HCT116 (cell line): ENCODE results near the gene MID1. TPM values are rescaled to one million over a fixed set of nuclear protein-coding genes. Genes with fewer than 3 reads are reported as not detected.

Experiments used
- ATAC-seq: fragments of 200-7000 bp; cut with Tn5 transposase; 2 replicates; pipeline ENCODE4 v1.9.1; 2020; ENCODE audit warnings: mild to moderate bottlenecking, moderate library complexity
- BruUV-seq: library from RNA; stranded (reverse); fragments of 400-500 nt; replicated peaks from 2 replicates; lab custom pipeline; 2021; lab: Mats Ljungman, UMichigan
- CTCF ChIA-PET: fragments of 300-600 bp; sonication (Branson Sonifier 250); formaldehyde crosslinking; loops from one replicate; lab custom pipeline; 2021; ENCODE audit warnings: antibody characterized with exemption; lab: Charles Lee
- POLR2A ChIA-PET: fragments of 300-600, 350-600 bp; sonication (Branson Sonifier 250); formaldehyde crosslinking; loops from one replicate; lab custom pipeline; 2021; ENCODE audit warnings: antibody characterized with exemption; lab: Charles Lee
- RAD21 ChIA-PET, 2 experiments: fragments of 300-600 bp; sonication (Branson Sonifier 250); formaldehyde crosslinking; loops; one replicate each; lab custom pipeline; 2023; ENCODE audit warnings: low total read pairs in 2 of 2; ENCODE audit not compliant: uncharacterized antibody in 2 of 2, unreplicated experiment in 2 of 2, low non-redundant PET in 1 of 2; lab: Charles Lee
- DNase-seq: peaks from one replicate; pipeline ENCODE4 v3.0.0-alpha.2; 2010; ENCODE audit warnings: low read depth, low spot score
- H2AFZ ChIP-seq: fragments of 200-600 bp; shearing (Covaris generic), sonication (generic); 2 replicates; pipeline ENCODE4 v1.6.1; 2017; ENCODE audit warnings: low read depth, mixed run types, mixed read lengths, antibody characterized with exemption, low read length; ENCODE audit not compliant: poor library complexity, severe bottlenecking
- H3K27ac ChIP-seq: 2 replicates; pipeline ENCODE4 v1.5.1; 2012; ENCODE audit warnings: low read depth, low read length
- H3K27me3 ChIP-seq: fragments of 200-600 bp; sonication (generic); 2 replicates; pipeline ENCODE4 v1.6.1; 2016; ENCODE audit warnings: mixed run types, low read length, mixed read lengths; ENCODE audit not compliant: insufficient read depth
- H3K36me3 ChIP-seq, 2 experiments: fragments of 200-500 bp in 1 of 2; fragments of 200-600 bp in 1 of 2; sonication (Bioruptor generic) in 1 of 2; sonication (generic) in 1 of 2; 2 replicates each; pipeline versions ENCODE4 v1.5.1 to v1.6.1; 2014 to 2016; ENCODE audit warnings: low read length in 2 of 2, inconsistent platforms in 1 of 2, mixed read lengths in 1 of 2, mixed run types in 1 of 2; ENCODE audit not compliant: insufficient read depth in 2 of 2, control insufficient read depth in 1 of 2
- H3K4me1 ChIP-seq, 2 experiments: fragments of 200-600 bp in 1 of 2; sonication (generic) in 1 of 2; 2 replicates each; pipeline versions ENCODE4 v1.5.1 to v1.6.1; 2012 to 2017; ENCODE audit warnings: low read length in 2 of 2, inconsistent platforms in 1 of 2, mild to moderate bottlenecking in 1 of 2, mixed read lengths in 1 of 2, mixed run types in 1 of 2, moderate library complexity in 1 of 2; ENCODE audit not compliant: insufficient read depth in 2 of 2, control insufficient read depth in 1 of 2
- H3K4me2 ChIP-seq: fragments of 200-600 bp; sonication (generic); 2 replicates; pipeline ENCODE4 v1.6.1; 2017; ENCODE audit warnings: mixed run types, low read length, mixed read lengths
- H3K4me3 ChIP-seq, 2 experiments: fragments of 200-600 bp in 1 of 2; sonication (generic) in 1 of 2; replicated peaks in 1 of 2; 2 replicates each; pipeline ENCODE4 v1.5.1; 2011 to 2016; ENCODE audit warnings: low read length in 2 of 2, control low read depth in 1 of 2, low read depth in 1 of 2, mild to moderate bottlenecking in 1 of 2, mixed read lengths in 1 of 2, mixed run types in 1 of 2
- H3K79me2 ChIP-seq: fragments of 200-600 bp; sonication (generic); 2 replicates; pipeline ENCODE4 v1.6.1; 2017; ENCODE audit warnings: mild to moderate bottlenecking, mixed run types, low read length, moderate library complexity, mixed read lengths; ENCODE audit not compliant: insufficient read depth
- H3K9ac ChIP-seq: fragments of 200-600 bp; sonication (generic); 2 replicates; pipeline ENCODE4 v1.6.1; 2016; ENCODE audit warnings: low read length, mixed read lengths
- H3K9me2 ChIP-seq: fragments of 200-600 bp; sonication (generic), shearing (Covaris generic); 2 replicates; pipeline ENCODE4 v1.6.1; 2017; ENCODE audit warnings: mixed run types, mild to moderate bottlenecking, moderate library complexity; ENCODE audit not compliant: insufficient read depth
- H3K9me3 ChIP-seq, 2 experiments: fragments of 200-500 bp in 1 of 2; fragments of 200-600 bp in 1 of 2; sonication (Bioruptor generic) in 1 of 2; sonication (generic) in 1 of 2; 2 replicates each; pipeline ENCODE4 v1.6.1; 2014 to 2017; ENCODE audit warnings: low read length in 2 of 2, mixed read lengths in 2 of 2, inconsistent platforms in 1 of 2, low read depth in 1 of 2, mild to moderate bottlenecking in 1 of 2, mixed run types in 1 of 2, moderate library complexity in 1 of 2; ENCODE audit not compliant: control insufficient read depth in 1 of 2, insufficient read depth in 1 of 2
- H4K20me1 ChIP-seq: fragments of 200-600 bp; sonication (generic), shearing (Covaris generic); 2 replicates; pipeline ENCODE4 v1.6.1; 2017; ENCODE audit warnings: mixed run types, mild to moderate bottlenecking, moderate library complexity; ENCODE audit not compliant: insufficient read depth
- CBX3 ChIP-seq: IDR thresholded peaks from 2 replicates; pipeline ENCODE4 v1.6.1; 2012; ENCODE audit warnings: low read depth
- CTCF ChIP-seq, 3 experiments: fragments of 200-600 bp in 1 of 3; sonication (generic) in 1 of 3; IDR thresholded peaks in 2 of 3; conservative IDR thresholded peaks in 1 of 3; 2 replicates each; pipeline ENCODE4 v1.5.1; 2012 to 2017; ENCODE audit warnings: low read depth in 2 of 3, low read length in 2 of 3, antibody characterized with exemption in 1 of 3, borderline replicate concordance in 1 of 3, control low read depth in 1 of 3, mild to moderate bottlenecking in 1 of 3, mixed read lengths in 1 of 3, mixed run types in 1 of 3, moderate library complexity in 1 of 3; ENCODE audit not compliant: insufficient read depth in 1 of 3
- EGR1 ChIP-seq: IDR thresholded peaks from 2 replicates; pipeline ENCODE4 v1.6.1; 2012; ENCODE audit warnings: low read depth
- EZH2 ChIP-seq: fragments of 200-600 bp; sonication (generic); IDR thresholded peaks from 2 replicates; pipeline ENCODE4 v1.6.1; 2017; ENCODE audit warnings: antibody characterized with exemption, mixed run types
- EZH2phosphoT487 ChIP-seq: fragments of 200-600 bp; IDR thresholded peaks from 2 replicates; pipeline ENCODE4 v1.6.1; 2018; ENCODE audit warnings: antibody characterized with exemption, borderline replicate concordance
- FOSL1 ChIP-seq: IDR thresholded peaks from 2 replicates; pipeline ENCODE4 v1.6.1; 2012; ENCODE audit warnings: low read depth
- JUND ChIP-seq: IDR thresholded peaks from 2 replicates; pipeline ENCODE4 v1.6.1; 2012
- MAX ChIP-seq: IDR thresholded peaks from 2 replicates; pipeline ENCODE4 v1.6.1; 2012
- POLR2A ChIP-seq: IDR thresholded peaks from 2 replicates; pipeline ENCODE4 v1.7.0; 2011; ENCODE audit warnings: borderline replicate concordance; ENCODE audit not compliant: insufficient read depth, insufficient read length; ENCODE audit errors: extremely low read depth
- POLR2AphosphoS5 ChIP-seq: IDR thresholded peaks from 2 replicates; pipeline ENCODE4 v1.6.1; 2011; ENCODE audit warnings: mild to moderate bottlenecking, low read depth, low read length, moderate library complexity
- REST ChIP-seq: IDR thresholded peaks from 2 replicates; pipeline ENCODE4 v1.6.1; 2012; ENCODE audit warnings: low read depth
- SP1 ChIP-seq: IDR thresholded peaks from 2 replicates; pipeline ENCODE4 v1.6.1; 2012; ENCODE audit warnings: low read depth
- SRF ChIP-seq: IDR thresholded peaks from 2 replicates; pipeline ENCODE4 v1.6.1; 2012; ENCODE audit warnings: low read depth
- TCF7L2 ChIP-seq: IDR thresholded peaks from 2 replicates; pipeline ENCODE4 v1.7.0; 2011; ENCODE audit warnings: borderline replicate concordance, inconsistent platforms; ENCODE audit not compliant: insufficient read depth, insufficient read length; ENCODE audit errors: extremely low read depth
- intact Hi-C: fragments of 100-400 bp; cut with micrococcal nuclease; formaldehyde crosslinking; loops from 2 replicates; pipeline ENCODE4 v1.10.0; 2022
- total RNA-seq: library from RNA; stranded (reverse); gene quantifications from one replicate; pipeline ENCODE4 v1.2.1, GENCODE V29; 2021; ENCODE audit not compliant: unreplicated experiment

The MID1 gene
- total RNA-seq, 1 experiment from 2014 or later = 48.8 TPM

- POLR2A ChIA-PET = no interaction called here
- DNase-seq (no peak), ATAC-seq (no peak)
- Histone ChIP-seq H3K9me2 (no peaks in the 10 kb centered on the region), H3K36me3 (no peaks in the 10 kb centered on the region), H3K4me3 (no peak overlapping the region), H3K9me3 (no peaks in the 10 kb centered on the region), H3K9ac (no peak overlapping the region), H3K27me3 (no peaks in the 10 kb centered on the region), H3K27ac (no peak overlapping the region), H3K4me2 (no peak overlapping the region), H4K20me1 (no peaks in the 10 kb centered on the region), H2AFZ (no peak overlapping the region), H3K4me1 (no peaks in the 10 kb centered on the region), H3K79me2 (no peaks in the 10 kb centered on the region)
- CTCF ChIA-PET = no interaction called here
- BruUV-seq = no TSS peak
- intact Hi-C loops = no loop called here
- RAD21 ChIA-PET = no interaction called here
- no peak for TF ChIP-seq JUND
- TF ChIP-seq SP1 = no peak
- no peak for TF ChIP-seq CTCF (IDR thresholded peaks at IDR 0.05 in 2 of 3, conservative IDR thresholded peaks at IDR 0.05 in 1 of 3; ENCODE audit: borderline replicate concordance in 1 of 3, insufficient read depth in 1 of 3, low read depth in 2 of 3, low read length in 2 of 3)
- no peak for TF ChIP-seq MAX
- no peak for TF ChIP-seq POLR2AphosphoS5
- TF ChIP-seq CBX3 = no peak
- TF ChIP-seq FOSL1 = no peak
- TF ChIP-seq EZH2 = no peak
- TF ChIP-seq EZH2phosphoT487 = no peak
- TF ChIP-seq REST = no peak
- TF ChIP-seq TCF7L2 = no peak
- TF ChIP-seq EGR1 = no peak
- no peak for TF ChIP-seq POLR2A
- TF ChIP-seq SRF = no peak
These were observed 35.8 kb upstream of the MID1 start for GRCh38 chrX:10656214-10656613.
